ENCODE data around the gene NBR1. TPM values are rescaled to one million over a fixed set of nuclear protein-coding genes. Genes with fewer than 3 reads are reported as not detected.
"Not testable (repeated sequence)": the region's sequence is repeated elsewhere in the genome, so short reads cannot be mapped to it uniquely, and the experiment has no call there.

Gene NBR1
- total RNA-seq, 1 donor from 2014 or later = 62.7 TPM

DNA sequence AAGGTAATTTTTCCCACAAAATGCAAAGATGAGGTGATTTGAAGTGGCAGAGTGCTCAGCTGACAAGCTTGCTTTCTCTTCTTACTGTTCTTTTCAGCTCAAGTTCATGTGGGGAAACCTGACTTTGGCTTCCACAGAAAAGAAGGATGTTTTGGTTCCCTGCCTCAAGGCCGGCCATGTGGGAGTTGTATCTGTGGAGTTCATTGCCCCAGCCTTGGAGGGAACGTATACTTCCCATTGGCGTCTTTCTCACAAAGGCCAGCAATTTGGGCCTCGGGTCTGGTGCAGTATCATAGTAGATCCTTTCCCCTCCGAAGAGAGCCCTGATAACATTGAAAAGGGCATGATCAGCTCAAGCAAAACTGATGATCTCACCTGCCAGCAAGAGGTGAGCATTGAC, 22.2 kb downstream of the NBR1 start:
- Mint-ChIP-seq H3K4me3 (ENCODE audit: unreplicated experiment) (no peak overlapping the region), H3K9me3 (ENCODE audit: low read depth) (no peaks in the 10 kb centered on the region), H3K36me3 (ENCODE audit: low read depth) (peaks cover 53% of the 10 kb centered on the region), H3K27ac (ENCODE audit: unreplicated experiment) (no peak overlapping the region), H3K4me1 (ENCODE audit: low read depth) (no peaks in the 10 kb centered on the region), H3K27me3 (ENCODE audit: low read depth) (no peaks in the 10 kb centered on the region)
- no peak for DNase-seq (ENCODE audit: low spot score)
- TF ChIP-seq CTCF (IDR thresholded peaks at IDR 0.05) = no peak

DNA sequence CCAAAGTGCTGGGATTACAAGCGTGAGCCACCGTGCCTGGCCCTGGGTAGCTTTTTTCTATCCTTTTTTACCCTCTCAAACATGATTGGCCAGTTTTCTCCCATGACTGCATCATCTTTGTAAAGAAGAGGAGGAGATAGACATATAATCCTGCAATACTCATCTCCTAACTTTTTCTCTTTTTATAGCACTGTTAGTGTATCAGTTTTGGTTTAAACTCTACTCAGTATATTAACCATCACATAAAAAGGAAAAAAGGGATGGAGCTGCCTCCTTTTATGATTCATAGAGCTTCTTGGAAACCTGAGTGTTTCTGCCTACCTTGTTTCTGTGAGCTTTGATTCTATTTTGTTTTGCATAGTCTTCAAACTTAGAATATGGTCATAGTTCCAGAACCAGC, 28.6 kb downstream of the NBR1 start:
- Mint-ChIP-seq H3K9me3 (ENCODE audit: low read depth) (no peaks in the 10 kb centered on the region), H3K4me1 (ENCODE audit: low read depth) (no peaks in the 10 kb centered on the region), H3K36me3 (ENCODE audit: low read depth) (peaks cover 44% of the 10 kb centered on the region), H3K4me3 (ENCODE audit: unreplicated experiment) (no peak overlapping the region), H3K27me3 (ENCODE audit: low read depth) (no peaks in the 10 kb centered on the region), H3K27ac (ENCODE audit: unreplicated experiment) (no peak overlapping the region)
- no peak for DNase-seq (ENCODE audit: low spot score)
- no peak for TF ChIP-seq CTCF (IDR thresholded peaks at IDR 0.05)

DNA sequence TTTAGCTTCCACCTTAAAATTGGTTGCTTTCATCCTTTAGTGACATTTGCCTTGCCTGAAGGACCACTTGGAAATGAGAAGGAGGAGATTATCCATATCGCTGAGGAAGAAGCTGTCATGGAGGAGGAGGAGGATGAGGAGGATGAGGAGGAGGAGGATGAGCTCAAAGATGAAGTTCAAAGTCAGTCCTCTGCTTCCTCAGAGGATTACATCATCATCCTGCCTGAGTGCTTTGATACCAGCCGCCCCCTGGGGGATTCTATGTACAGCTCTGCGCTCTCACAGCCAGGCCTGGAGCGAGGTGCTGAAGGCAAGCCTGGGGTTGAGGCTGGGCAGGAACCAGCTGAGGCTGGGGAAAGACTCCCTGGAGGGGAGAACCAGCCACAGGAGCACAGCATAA, 29.1 kb downstream of the NBR1 start:
- Mint-ChIP-seq H3K27ac (ENCODE audit: unreplicated experiment) (no peak overlapping the region), H3K9me3 (ENCODE audit: low read depth) (no peaks in the 10 kb centered on the region), H3K36me3 (ENCODE audit: low read depth) (peaks cover 40% of the 10 kb centered on the region), H3K27me3 (ENCODE audit: low read depth) (no peaks in the 10 kb centered on the region), H3K4me1 (ENCODE audit: low read depth) (no peaks in the 10 kb centered on the region), H3K4me3 (ENCODE audit: unreplicated experiment) (no peak overlapping the region)
- no peak for DNase-seq (ENCODE audit: low spot score)
- no peak for TF ChIP-seq CTCF (IDR thresholded peaks at IDR 0.05)

DNA sequence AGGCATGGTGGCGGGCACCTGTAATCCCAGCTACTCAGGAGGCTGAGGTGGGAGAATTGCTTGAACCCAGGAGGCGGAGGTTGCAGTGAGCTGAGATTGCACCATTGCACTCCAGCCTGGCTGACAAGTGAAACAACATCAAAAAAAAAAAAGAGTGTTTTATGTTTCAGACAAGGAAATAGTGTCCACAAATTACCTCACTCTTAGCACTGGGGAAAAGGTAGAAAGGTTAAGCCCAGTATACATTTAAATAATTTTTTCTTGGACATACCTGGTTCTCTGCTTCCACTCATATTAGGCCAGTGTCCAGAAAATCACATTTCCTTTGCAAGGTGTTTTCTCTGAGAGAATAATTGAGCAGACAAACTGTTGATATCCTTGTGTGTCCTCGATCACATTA, 32.0 kb downstream of the NBR1 start:
- not testable (repeated sequence) for H3K9me3 Mint-ChIP-seq (ENCODE audit: low read depth); H3K27me3 Mint-ChIP-seq (ENCODE audit: low read depth); H3K27ac Mint-ChIP-seq (ENCODE audit: unreplicated experiment); DNase-seq (ENCODE audit: low spot score); H3K4me3 Mint-ChIP-seq (ENCODE audit: unreplicated experiment); H3K4me1 Mint-ChIP-seq (ENCODE audit: low read depth)
- H3K36me3 Mint-ChIP-seq (ENCODE audit: low read depth) = peaks cover 35% of the 10 kb centered on the region

DNA sequence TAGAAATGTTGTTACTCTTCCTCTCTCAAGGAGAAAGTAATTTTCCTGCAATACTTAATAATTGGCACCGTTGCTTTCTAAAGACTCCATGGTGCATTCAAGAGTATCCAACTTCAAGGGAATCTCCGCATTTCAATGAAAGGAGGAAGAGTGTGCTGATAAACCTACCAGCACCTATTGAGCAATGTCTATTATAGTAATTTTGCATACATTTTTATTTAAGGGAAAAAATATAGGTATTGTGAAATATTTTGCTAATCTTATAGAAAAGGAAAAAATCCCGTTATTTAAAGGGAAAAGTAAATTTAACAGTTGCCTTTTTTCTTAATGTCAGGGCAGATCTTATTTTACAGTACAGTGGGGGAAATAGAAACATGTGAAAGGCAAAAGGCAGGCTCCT, 39.6 kb downstream of the NBR1 start:
- Mint-ChIP-seq H3K4me3 (ENCODE audit: unreplicated experiment) (peak overlapping the region; percentile 98), H3K27me3 (ENCODE audit: low read depth) (no peaks in the 10 kb centered on the region), H3K27ac (ENCODE audit: unreplicated experiment) (peak overlapping the region; percentile 97), H3K4me1 (ENCODE audit: low read depth) (peaks cover 33% of the 10 kb centered on the region), H3K9me3 (ENCODE audit: low read depth) (no peaks in the 10 kb centered on the region), H3K36me3 (ENCODE audit: low read depth) (peaks cover 14% of the 10 kb centered on the region)
- DNase-seq (ENCODE audit: low spot score) = no peak
- TF ChIP-seq CTCF (IDR thresholded peaks at IDR 0.05) = no peak

- no peak for TF ChIP-seq CTCF (IDR thresholded peaks at IDR 0.05)
- DNase-seq (ENCODE audit: low spot score) = no peak
- Mint-ChIP-seq H3K27ac (ENCODE audit: unreplicated experiment) (peak overlapping the region; percentile 97), H3K36me3 (ENCODE audit: low read depth) (peaks cover 18% of the 10 kb centered on the region), H3K4me3 (ENCODE audit: unreplicated experiment) (peak overlapping the region; percentile 98), H3K9me3 (ENCODE audit: low read depth) (no peaks in the 10 kb centered on the region), H3K27me3 (ENCODE audit: low read depth) (no peaks in the 10 kb centered on the region), H3K4me1 (ENCODE audit: low read depth) (peaks cover 33% of the 10 kb centered on the region)
Measured at GRCh38 chr17:43211123-43211479, 40.1 kb downstream of the NBR1 start.

Data from chondrocyte (in vitro differentiated cells).